ENCODE data around the gene SLC5A8. TPM values are rescaled to one million over a fixed set of nuclear protein-coding genes. Genes with fewer than 3 reads are reported as not detected.

The SLC5A8 gene, protein sequence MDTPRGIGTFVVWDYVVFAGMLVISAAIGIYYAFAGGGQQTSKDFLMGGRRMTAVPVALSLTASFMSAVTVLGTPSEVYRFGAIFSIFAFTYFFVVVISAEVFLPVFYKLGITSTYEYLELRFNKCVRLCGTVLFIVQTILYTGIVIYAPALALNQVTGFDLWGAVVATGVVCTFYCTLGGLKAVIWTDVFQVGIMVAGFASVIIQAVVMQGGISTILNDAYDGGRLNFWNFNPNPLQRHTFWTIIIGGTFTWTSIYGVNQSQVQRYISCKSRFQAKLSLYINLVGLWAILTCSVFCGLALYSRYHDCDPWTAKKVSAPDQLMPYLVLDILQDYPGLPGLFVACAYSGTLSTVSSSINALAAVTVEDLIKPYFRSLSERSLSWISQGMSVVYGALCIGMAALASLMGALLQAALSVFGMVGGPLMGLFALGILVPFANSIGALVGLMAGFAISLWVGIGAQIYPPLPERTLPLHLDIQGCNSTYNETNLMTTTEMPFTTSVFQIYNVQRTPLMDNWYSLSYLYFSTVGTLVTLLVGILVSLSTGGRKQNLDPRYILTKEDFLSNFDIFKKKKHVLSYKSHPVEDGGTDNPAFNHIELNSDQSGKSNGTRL
- total RNA-seq, result not detected
- long read RNA-seq, result 0 reads

DNA sequence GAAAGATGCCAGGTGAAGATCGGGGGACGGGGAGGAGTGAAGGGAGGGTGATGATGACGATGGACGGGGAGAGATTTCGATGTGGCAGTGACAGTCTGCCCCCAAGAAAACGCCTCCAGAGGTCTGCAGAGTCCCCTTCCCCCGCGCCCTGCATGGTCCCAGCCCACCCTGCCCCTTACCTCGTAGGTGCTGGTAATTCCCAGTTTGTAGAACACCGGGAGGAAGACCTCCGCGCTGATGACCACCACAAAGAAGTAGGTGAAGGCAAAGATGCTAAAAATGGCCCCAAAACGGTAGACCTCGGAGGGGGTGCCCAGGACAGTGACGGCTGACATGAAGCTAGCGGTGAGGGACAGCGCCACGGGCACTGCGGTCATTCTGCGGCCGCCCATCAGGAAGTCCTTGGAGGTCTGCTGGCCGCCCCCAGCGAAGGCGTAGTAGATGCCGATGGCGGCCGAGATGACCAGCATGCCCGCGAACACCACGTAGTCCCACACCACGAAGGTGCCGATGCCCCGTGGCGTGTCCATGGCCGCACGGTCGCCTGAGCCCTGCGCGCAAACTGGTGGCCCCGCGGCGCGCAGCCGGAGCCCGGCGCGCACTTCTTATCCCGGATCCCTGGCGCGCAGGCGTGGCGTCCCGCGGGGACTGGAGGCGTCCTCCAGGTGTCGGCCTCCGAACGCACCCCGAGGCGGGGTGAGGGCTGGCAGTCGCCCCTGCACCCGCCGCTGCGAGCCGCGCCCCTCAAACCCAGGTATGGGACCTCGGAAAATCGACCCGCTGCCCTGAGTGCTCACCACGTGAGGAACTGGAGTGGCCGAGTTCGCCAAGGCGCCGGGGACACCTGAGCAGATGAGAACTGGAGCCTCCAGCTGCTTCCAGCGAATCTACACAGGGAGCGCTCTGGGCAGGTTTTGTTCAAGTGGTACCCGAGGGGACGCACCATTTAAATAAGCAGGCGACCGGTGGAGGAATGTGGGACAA, at the start of gene SLC5A8:
Gene SLC5A8 (minus strand): TSS at position 920 of the 984 bp plus-strand sequence. CDS start 390 bp downstream, at position 530.
- Histone ChIP-seq H3K4me3 (no peak within 1 kb of the TSS), H3K27me3 (ENCODE audit: low read depth) (peaks cover 75% of the 10 kb centered on the region), H3K36me3 (no peaks in the 10 kb centered on the region), H3K27ac (replicated peaks) (no peak within 1 kb of the TSS), H3K4me1 (no peaks in the 10 kb centered on the region), H3K9me3 (replicated peaks) (no peaks in the 10 kb centered on the region)
- DNase-seq, result no peak
- no peak for TF ChIP-seq CTCF (IDR thresholded peaks at IDR 0.05; ENCODE audit: borderline replicate concordance)
- intact Hi-C loops (cut with micrococcal nuclease), result no loop called here

DNA sequence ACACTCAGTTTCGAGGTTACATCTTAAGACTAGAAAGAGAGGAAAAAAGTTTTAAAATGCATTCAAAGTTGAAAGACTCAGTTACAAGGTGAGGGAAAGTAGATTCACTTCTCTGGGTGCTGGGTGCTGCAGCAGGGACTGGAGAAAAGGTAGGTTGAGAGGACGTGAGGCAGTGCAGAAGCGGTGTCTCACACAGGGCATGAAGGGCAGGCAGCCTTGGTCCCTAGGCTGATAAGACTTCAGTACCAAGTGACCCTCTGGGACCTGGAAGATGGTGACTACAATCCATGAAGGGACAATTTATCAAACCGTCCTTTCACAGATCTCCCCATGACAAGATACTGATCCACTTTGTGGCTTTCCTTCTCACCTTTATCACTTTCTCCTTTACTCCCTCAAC, 47.3 kb upstream of the SLC5A8 start:
- TF ChIP-seq CTCF (IDR thresholded peaks at IDR 0.05; ENCODE audit: borderline replicate concordance), result no peak
- H3K27me3 ChIP-seq (ENCODE audit: low read depth), result peaks cover 10% of the 10 kb centered on the region

GRCh38 chr12:101256266-101256665, 46.2 kb upstream of the SLC5A8 start:
- intact Hi-C loops (cut with micrococcal nuclease), result no loop called here
- H3K36me3 ChIP-seq, result no peaks in the 10 kb centered on the region

More for the DNA sequence above, 47.3 kb upstream of the SLC5A8 start:
- no peak for DNase-seq
- no peak overlapping the region for H3K4me3 ChIP-seq
- no peak overlapping the region for H3K27ac ChIP-seq (replicated peaks)
- no peaks in the 10 kb centered on the region for H3K4me1 ChIP-seq
- peaks cover 13% of the 10 kb centered on the region for H3K9me3 ChIP-seq (replicated peaks)
- intact Hi-C loops (cut with micrococcal nuclease), result no loop called here
- H3K36me3 ChIP-seq, result no peaks in the 10 kb centered on the region

DNA sequence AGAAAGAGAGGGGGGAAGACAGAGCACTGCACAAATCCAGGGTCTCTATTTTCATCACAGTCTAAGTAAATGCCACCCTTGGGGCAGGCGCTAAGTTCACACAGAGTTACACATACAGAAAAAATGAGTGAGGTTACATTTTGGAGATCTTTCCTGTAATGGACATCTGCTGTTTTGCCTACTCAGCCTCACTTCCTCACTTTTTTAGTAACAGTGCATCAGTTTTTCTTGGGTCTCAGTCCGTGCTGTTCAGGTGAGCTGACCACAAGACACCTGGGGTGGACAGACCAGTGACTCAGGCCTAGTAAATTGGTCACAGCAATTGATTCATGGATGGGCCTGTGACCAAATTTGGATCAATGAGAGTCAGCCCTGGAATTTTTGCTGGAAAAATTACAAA, 33.6 kb upstream of the SLC5A8 start:
- no peak for TF ChIP-seq CTCF (IDR thresholded peaks at IDR 0.05; ENCODE audit: borderline replicate concordance)
- Histone ChIP-seq H3K27ac (replicated peaks) (no peak overlapping the region), H3K4me1 (no peaks in the 10 kb centered on the region), H3K9me3 (replicated peaks) (peaks cover 8% of the 10 kb centered on the region), H3K27me3 (ENCODE audit: low read depth) (peaks cover 4% of the 10 kb centered on the region), H3K36me3 (no peaks in the 10 kb centered on the region), H3K4me3 (no peak overlapping the region)
- DNase-seq, result no peak
- intact Hi-C loops (cut with micrococcal nuclease), result no loop called here

More at GRCh38 chr12:101256266-101256665, 46.2 kb upstream of the SLC5A8 start:
- H3K4me3 ChIP-seq, result no peak overlapping the region
- no peak overlapping the region for H3K27ac ChIP-seq (replicated peaks)
- H3K9me3 ChIP-seq (replicated peaks), result peaks cover 13% of the 10 kb centered on the region
- peaks cover 10% of the 10 kb centered on the region for H3K27me3 ChIP-seq (ENCODE audit: low read depth)
- DNase-seq, result no peak
- H3K4me1 ChIP-seq, result no peaks in the 10 kb centered on the region
- no peak for TF ChIP-seq CTCF (IDR thresholded peaks at IDR 0.05; ENCODE audit: borderline replicate concordance)

DNA sequence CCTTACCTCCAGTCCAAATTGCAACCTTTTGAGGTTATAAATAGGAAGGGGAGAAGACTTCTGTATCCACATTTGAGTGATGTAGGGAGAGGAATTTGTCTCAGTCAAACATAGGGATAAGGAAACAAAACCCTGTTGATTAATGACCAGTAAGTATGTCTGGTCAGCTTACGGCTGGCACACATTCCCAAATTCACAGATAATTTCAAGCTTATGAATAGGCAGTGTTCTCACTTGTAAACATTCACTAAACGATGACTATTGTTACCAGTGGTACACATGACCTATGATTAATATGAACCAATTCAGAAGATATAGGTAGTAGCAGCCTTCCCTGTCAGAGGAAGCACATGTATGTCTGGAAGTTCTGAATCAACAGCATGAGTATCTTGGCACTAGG, 33.0 kb upstream of the SLC5A8 start:
- no peak for DNase-seq
- no peak for TF ChIP-seq CTCF (IDR thresholded peaks at IDR 0.05; ENCODE audit: borderline replicate concordance)
- no peaks in the 10 kb centered on the region for H3K36me3 ChIP-seq
- no peaks in the 10 kb centered on the region for H3K4me1 ChIP-seq
- no peak overlapping the region for H3K4me3 ChIP-seq
- intact Hi-C loops (cut with micrococcal nuclease), result no loop called here
- no peak overlapping the region for H3K27ac ChIP-seq (replicated peaks)
- H3K27me3 ChIP-seq (ENCODE audit: low read depth), result peaks cover 4% of the 10 kb centered on the region
- peaks cover 8% of the 10 kb centered on the region for H3K9me3 ChIP-seq (replicated peaks)

All from left ventricle myocardium inferior (tissue), 1 donor.